Measurements from ENCODE around the gene PLA2G1B. TPM values are rescaled to one million over a fixed set of nuclear protein-coding genes. Genes with fewer than 3 reads are reported as not detected.
"Not testable (repeated sequence)": the region's sequence is repeated elsewhere in the genome, so short reads cannot be mapped to it uniquely, and the experiment has no call there.

The PLA2G1B gene
- total RNA-seq, 1 donor from 2014 or later = not detected

- DNase-seq = no peak
Observed at GRCh38 chr12:120358412-120359100, 31.0 kb upstream of the PLA2G1B start.

- DNase-seq = no peak
Observed at GRCh38 chr12:120357104-120357503, 29.5 kb upstream of the PLA2G1B start.

- DNase-seq = peak; percentile 85
Observed at GRCh38 chr12:120356567-120357030, 29.0 kb upstream of the PLA2G1B start.

GRCh38 chr12:120353556-120354317 is 26.2 kb upstream of the PLA2G1B start:
- DNase-seq = no peak

GRCh38 chr12:120353136-120353535 is 25.6 kb upstream of the PLA2G1B start:
- DNase-seq = no peak

GRCh38 chr12:120352117-120352516 is 24.5 kb upstream of the PLA2G1B start:
- DNase-seq = no peak

- DNase-seq = no peak
Observed at GRCh38 chr12:120350576-120351350, 23.2 kb upstream of the PLA2G1B start.

- DNase-seq = no peak
Observed at GRCh38 chr12:120347766-120348165, 20.2 kb upstream of the PLA2G1B start.

GRCh38 chr12:120346681-120347080 is 19.1 kb upstream of the PLA2G1B start:
- no peak for DNase-seq

GRCh38 chr12:120346031-120346430 is 18.5 kb upstream of the PLA2G1B start:
- DNase-seq = no peak

GRCh38 chr12:120343692-120344091 is 16.1 kb upstream of the PLA2G1B start:
- DNase-seq = no peak

GRCh38 chr12:120343039-120343537 is 15.5 kb upstream of the PLA2G1B start:
- no peak for DNase-seq

GRCh38 chr12:120342175-120343038 is 14.8 kb upstream of the PLA2G1B start:
- no peak for DNase-seq

- DNase-seq = no peak
Observed at GRCh38 chr12:120339256-120339655, 11.7 kb upstream of the PLA2G1B start.

GRCh38 chr12:120337730-120338129 is 10.2 kb upstream of the PLA2G1B start:
- no peak for DNase-seq

- DNase-seq = not testable (repeated sequence)
Observed at GRCh38 chr12:120336392-120336791, 8.8 kb upstream of the PLA2G1B start.

- DNase-seq = peak; percentile 56
Observed at GRCh38 chr12:120335447-120335846, 7.9 kb upstream of the PLA2G1B start.

GRCh38 chr12:120332523-120332922 is 4.9 kb upstream of the PLA2G1B start:
- DNase-seq = no peak

- no peak for DNase-seq
Observed at GRCh38 chr12:120332041-120332440, 4.5 kb upstream of the PLA2G1B start.

- no peak for DNase-seq
Observed at GRCh38 chr12:120331390-120331789, 3.8 kb upstream of the PLA2G1B start.

- no peak for DNase-seq
Observed at GRCh38 chr12:120328228-120328627, 649 bp upstream of the PLA2G1B start.

GRCh38 chr12:120324841-120325417 is 2.6 kb downstream of the PLA2G1B start:
- no peak for DNase-seq
